ENCODE measurements around the gene CRTC3.
A peak's percentile ranks its signal among the peaks of the same experiment; 100 is the strongest.

The CRTC3 gene

DNA sequence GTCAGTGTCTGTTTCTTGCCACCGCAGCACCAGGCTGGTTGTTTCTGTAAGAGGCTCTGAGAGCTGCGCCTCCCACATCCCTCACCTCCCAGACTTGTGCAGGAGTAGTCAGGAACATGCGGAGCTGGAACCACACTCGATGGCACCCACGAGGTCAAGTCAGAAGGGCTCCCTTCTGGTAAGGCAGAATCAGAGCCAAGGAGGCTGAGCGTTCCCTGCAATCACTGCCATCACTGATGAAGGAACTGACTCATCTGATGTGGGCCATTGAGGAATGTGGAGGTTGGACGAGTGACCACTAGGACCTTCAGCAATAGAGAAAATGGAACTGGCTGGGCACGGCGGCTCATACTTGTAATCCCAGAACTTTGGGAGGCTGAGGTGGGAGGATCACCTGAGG, 151.8 kb downstream of the CRTC3 start:
- H4K8ac ChIP-seq (ENCODE audit: low read depth, low read length), result no peak overlapping the region
- no peak overlapping the region for H3K27ac ChIP-seq (ENCODE audit: low read depth, low read length)
- H2AK5ac ChIP-seq (ENCODE audit: low read length), result no peak overlapping the region
- H3K4me1 ChIP-seq (ENCODE audit: control insufficient read depth in 1 of 2, insufficient read depth in 2 of 2, low read length in 2 of 2), result no peaks in the 10 kb centered on the region
- no peak overlapping the region for H3K23ac ChIP-seq (ENCODE audit: low read length)
- H3K4me2 ChIP-seq (ENCODE audit: low read length), result no peak overlapping the region
- WGBS (ENCODE audit: extremely low coverage, insufficient coverage, insufficient read length), result no CpG with 5 or more reads among the region's 9 CpGs
- H3K4ac ChIP-seq (ENCODE audit: low read depth, low read length), result no peak overlapping the region
- no peaks in the 10 kb centered on the region for H3K79me1 ChIP-seq (ENCODE audit: low read length)
- no peak overlapping the region for H4K91ac ChIP-seq (ENCODE audit: low read depth, low read length)
- no peak overlapping the region for H2BK5ac ChIP-seq (ENCODE audit: low read depth, low read length, poor library complexity)
- no peak overlapping the region for H4K12ac ChIP-seq (ENCODE audit: low read depth, low read length)
- H3K18ac ChIP-seq (ENCODE audit: low read length), result no peak overlapping the region
- no peaks in the 10 kb centered on the region for H3K79me2 ChIP-seq (ENCODE audit: control insufficient read depth, insufficient read depth, low read length, poor library complexity)
- H3K9me3 ChIP-seq (ENCODE audit: insufficient read depth, low read depth, low read length), result no peaks in the 10 kb centered on the region
- H3K36me3 ChIP-seq (ENCODE audit: control insufficient read depth in 1 of 2, insufficient read depth in 2 of 2, low read length in 2 of 2), result no peaks in the 10 kb centered on the region
- H2AFZ ChIP-seq (ENCODE audit: insufficient read depth, low read length, poor library complexity), result no peak overlapping the region
- H2BK12ac ChIP-seq (ENCODE audit: low read length), result no peak overlapping the region
- no peak overlapping the region for H2BK120ac ChIP-seq (ENCODE audit: insufficient read depth, low read length, poor library complexity)
- H3K27me3 ChIP-seq (ENCODE audit: insufficient read depth, low read length), result no peaks in the 10 kb centered on the region
- no peak overlapping the region for H3K9ac ChIP-seq (ENCODE audit: low read length)
- H3K4me3 ChIP-seq (ENCODE audit: low read depth, low read length), result no peak overlapping the region
- DNase-seq, result peak; percentile 19 to 57
- H3K14ac ChIP-seq (ENCODE audit: low read length), result no peak overlapping the region

DNA sequence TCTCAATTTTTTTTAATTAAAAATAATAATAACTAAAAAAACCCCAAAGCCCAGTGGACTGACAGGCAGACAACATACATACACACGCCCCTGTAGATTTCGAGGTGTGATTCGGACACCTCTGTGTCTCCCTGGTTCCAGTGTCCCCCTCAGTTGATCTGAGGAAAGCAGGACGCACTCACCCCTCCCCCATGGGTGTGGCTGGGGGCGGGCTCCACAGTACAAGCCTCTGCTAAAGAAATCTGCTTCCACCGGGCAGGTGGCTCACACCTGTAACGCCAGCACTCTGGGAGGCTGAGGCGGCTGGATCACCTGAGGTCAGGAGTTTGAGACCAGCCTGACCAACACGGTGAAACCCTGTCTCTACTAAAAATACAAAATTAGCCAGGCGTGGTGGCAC, 153.6 kb downstream of the CRTC3 start:
- no peak overlapping the region for H4K91ac ChIP-seq (ENCODE audit: low read depth, low read length)
- no CpG with 5 or more reads among the region's 10 CpGs for WGBS (ENCODE audit: extremely low coverage, insufficient coverage, insufficient read length)

DNA sequence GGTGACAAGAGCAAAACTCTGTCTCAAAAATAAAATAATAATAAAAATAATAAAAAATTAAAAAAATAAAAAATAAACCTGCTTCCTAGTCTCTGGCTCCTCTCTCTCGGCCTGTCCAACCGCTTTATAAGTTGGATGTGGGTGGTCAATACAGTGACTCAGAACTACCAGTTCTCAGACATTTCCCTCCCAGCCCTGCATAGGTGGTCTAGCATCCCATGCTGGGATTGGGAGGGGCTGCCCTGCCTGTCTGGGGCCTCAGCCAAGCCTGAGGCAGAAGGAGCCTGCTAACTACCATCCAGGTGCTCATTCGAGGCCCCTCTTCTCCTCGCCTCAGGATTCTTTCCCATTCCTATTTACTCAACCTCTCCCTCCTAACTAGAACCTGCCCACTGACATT, 154.2 kb downstream of the CRTC3 start:
- Histone ChIP-seq H2AK5ac (ENCODE audit: low read length) (no peak overlapping the region), H3K9me3 (ENCODE audit: insufficient read depth, low read depth, low read length) (no peaks in the 10 kb centered on the region), H3K79me2 (ENCODE audit: control insufficient read depth, insufficient read depth, low read length, poor library complexity) (no peaks in the 10 kb centered on the region), H3K4ac (ENCODE audit: low read depth, low read length) (no peak overlapping the region), H2BK5ac (ENCODE audit: low read depth, low read length, poor library complexity) (no peak overlapping the region), H3K9ac (ENCODE audit: low read length) (no peak overlapping the region), H3K14ac (ENCODE audit: low read length) (no peak overlapping the region), H4K8ac (ENCODE audit: low read depth, low read length) (no peak overlapping the region), H2BK12ac (ENCODE audit: low read length) (no peak overlapping the region), H2BK120ac (ENCODE audit: insufficient read depth, low read length, poor library complexity) (no peak overlapping the region), H4K12ac (ENCODE audit: low read depth, low read length) (no peak overlapping the region), H3K4me1 (ENCODE audit: control insufficient read depth in 1 of 2, insufficient read depth in 2 of 2, low read length in 2 of 2) (no peaks in the 10 kb centered on the region), H3K27ac (ENCODE audit: low read depth, low read length) (no peak overlapping the region), H3K4me2 (ENCODE audit: low read length) (no peak overlapping the region), H3K36me3 (ENCODE audit: control insufficient read depth in 1 of 2, insufficient read depth in 2 of 2, low read length in 2 of 2) (no peaks in the 10 kb centered on the region), H3K79me1 (ENCODE audit: low read length) (no peaks in the 10 kb centered on the region), H3K4me3 (ENCODE audit: low read depth, low read length) (no peak overlapping the region), H2AFZ (ENCODE audit: insufficient read depth, low read length, poor library complexity) (no peak overlapping the region), H3K18ac (ENCODE audit: low read length) (no peak overlapping the region), H3K27me3 (ENCODE audit: insufficient read depth, low read length) (no peaks in the 10 kb centered on the region), H3K23ac (ENCODE audit: low read length) (no peak overlapping the region), H4K91ac (ENCODE audit: low read depth, low read length) (no peak overlapping the region)
- DNase-seq, result no peak
- WGBS (ENCODE audit: extremely low coverage, insufficient coverage, insufficient read length), result no CpG with 5 or more reads among the region's 4 CpGs

More for the DNA sequence above, 153.6 kb downstream of the CRTC3 start:
- H3K4me2 ChIP-seq (ENCODE audit: low read length), result no peak overlapping the region
- no peak overlapping the region for H3K18ac ChIP-seq (ENCODE audit: low read length)
- H3K79me1 ChIP-seq (ENCODE audit: low read length), result no peaks in the 10 kb centered on the region
- no peaks in the 10 kb centered on the region for H3K27me3 ChIP-seq (ENCODE audit: insufficient read depth, low read length)
- H3K9me3 ChIP-seq (ENCODE audit: insufficient read depth, low read depth, low read length), result no peaks in the 10 kb centered on the region
- H3K36me3 ChIP-seq (ENCODE audit: control insufficient read depth in 1 of 2, insufficient read depth in 2 of 2, low read length in 2 of 2), result no peaks in the 10 kb centered on the region
- no peak overlapping the region for H2BK12ac ChIP-seq (ENCODE audit: low read length)
- no peak overlapping the region for H4K8ac ChIP-seq (ENCODE audit: low read depth, low read length)
- H3K9ac ChIP-seq (ENCODE audit: low read length), result no peak overlapping the region
- H3K4me3 ChIP-seq (ENCODE audit: low read depth, low read length), result no peak overlapping the region
- no peak for DNase-seq
- no peak overlapping the region for H2BK5ac ChIP-seq (ENCODE audit: low read depth, low read length, poor library complexity)
- H3K27ac ChIP-seq (ENCODE audit: low read depth, low read length), result no peak overlapping the region
- H3K14ac ChIP-seq (ENCODE audit: low read length), result no peak overlapping the region
- H4K12ac ChIP-seq (ENCODE audit: low read depth, low read length), result no peak overlapping the region
- no peaks in the 10 kb centered on the region for H3K79me2 ChIP-seq (ENCODE audit: control insufficient read depth, insufficient read depth, low read length, poor library complexity)
- no peak overlapping the region for H2BK120ac ChIP-seq (ENCODE audit: insufficient read depth, low read length, poor library complexity)
- H2AK5ac ChIP-seq (ENCODE audit: low read length), result no peak overlapping the region
- H3K4ac ChIP-seq (ENCODE audit: low read depth, low read length), result no peak overlapping the region
- H2AFZ ChIP-seq (ENCODE audit: insufficient read depth, low read length, poor library complexity), result no peak overlapping the region
- no peak overlapping the region for H3K23ac ChIP-seq (ENCODE audit: low read length)
- no peaks in the 10 kb centered on the region for H3K4me1 ChIP-seq (ENCODE audit: control insufficient read depth in 1 of 2, insufficient read depth in 2 of 2, low read length in 2 of 2)

DNA sequence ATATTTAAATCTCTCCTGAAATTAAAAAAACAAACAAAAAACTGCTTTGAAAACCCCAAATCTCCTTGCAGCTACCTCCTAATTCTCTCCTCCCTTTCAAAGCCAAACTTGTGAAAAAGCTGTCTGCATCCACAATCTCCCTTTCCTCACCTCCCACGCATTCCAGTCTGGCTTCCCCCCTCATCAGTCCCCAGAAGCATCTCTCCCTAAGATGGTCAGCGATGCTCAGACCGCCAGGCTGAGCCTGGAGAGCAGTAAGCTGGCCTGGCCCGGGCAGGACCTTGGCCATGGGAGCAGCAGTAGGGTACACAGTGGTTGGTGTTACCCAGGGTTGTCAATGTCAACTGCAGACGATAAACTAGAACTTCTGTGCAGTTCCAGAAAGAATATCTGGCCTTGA, 154.6 kb downstream of the CRTC3 start:
- Histone ChIP-seq H3K9ac (ENCODE audit: low read length) (no peak overlapping the region), H3K79me1 (ENCODE audit: low read length) (no peaks in the 10 kb centered on the region), H3K36me3 (ENCODE audit: control insufficient read depth in 1 of 2, insufficient read depth in 2 of 2, low read length in 2 of 2) (no peaks in the 10 kb centered on the region), H4K12ac (ENCODE audit: low read depth, low read length) (no peak overlapping the region), H3K79me2 (ENCODE audit: control insufficient read depth, insufficient read depth, low read length, poor library complexity) (no peaks in the 10 kb centered on the region), H4K8ac (ENCODE audit: low read depth, low read length) (no peak overlapping the region), H3K23ac (ENCODE audit: low read length) (no peak overlapping the region), H3K14ac (ENCODE audit: low read length) (no peak overlapping the region), H2AK5ac (ENCODE audit: low read length) (no peak overlapping the region), H4K91ac (ENCODE audit: low read depth, low read length) (no peak overlapping the region), H2BK120ac (ENCODE audit: insufficient read depth, low read length, poor library complexity) (no peak overlapping the region), H2AFZ (ENCODE audit: insufficient read depth, low read length, poor library complexity) (no peak overlapping the region), H3K27me3 (ENCODE audit: insufficient read depth, low read length) (no peaks in the 10 kb centered on the region), H3K4me3 (ENCODE audit: low read depth, low read length) (no peak overlapping the region), H3K4me2 (ENCODE audit: low read length) (no peak overlapping the region), H3K27ac (ENCODE audit: low read depth, low read length) (no peak overlapping the region), H3K18ac (ENCODE audit: low read length) (no peak overlapping the region), H3K4ac (ENCODE audit: low read depth, low read length) (no peak overlapping the region), H2BK12ac (ENCODE audit: low read length) (no peak overlapping the region), H3K4me1 (ENCODE audit: control insufficient read depth in 1 of 2, insufficient read depth in 2 of 2, low read length in 2 of 2) (no peaks in the 10 kb centered on the region), H2BK5ac (ENCODE audit: low read depth, low read length, poor library complexity) (no peak overlapping the region), H3K9me3 (ENCODE audit: insufficient read depth, low read depth, low read length) (no peaks in the 10 kb centered on the region)
- no CpG with 5 or more reads among the region's 5 CpGs for WGBS (ENCODE audit: extremely low coverage, insufficient coverage, insufficient read length)
- DNase-seq, result no peak
